HG03565 (cell line): Measurements from ENCODE around the gene RSU1.
"Not testable (repeated sequence)": the region's sequence is repeated elsewhere in the genome, so short reads cannot be mapped to it uniquely, and the experiment has no call there.

Experiments
- ATAC-seq: cut with Tn5 transposase; IDR thresholded peaks from one replicate; pipeline ENCODE4 v1.9.1; 2021; ENCODE audit warnings: mild to moderate bottlenecking, moderate library complexity; ENCODE audit not compliant: unreplicated experiment

RSU1 gene

DNA sequence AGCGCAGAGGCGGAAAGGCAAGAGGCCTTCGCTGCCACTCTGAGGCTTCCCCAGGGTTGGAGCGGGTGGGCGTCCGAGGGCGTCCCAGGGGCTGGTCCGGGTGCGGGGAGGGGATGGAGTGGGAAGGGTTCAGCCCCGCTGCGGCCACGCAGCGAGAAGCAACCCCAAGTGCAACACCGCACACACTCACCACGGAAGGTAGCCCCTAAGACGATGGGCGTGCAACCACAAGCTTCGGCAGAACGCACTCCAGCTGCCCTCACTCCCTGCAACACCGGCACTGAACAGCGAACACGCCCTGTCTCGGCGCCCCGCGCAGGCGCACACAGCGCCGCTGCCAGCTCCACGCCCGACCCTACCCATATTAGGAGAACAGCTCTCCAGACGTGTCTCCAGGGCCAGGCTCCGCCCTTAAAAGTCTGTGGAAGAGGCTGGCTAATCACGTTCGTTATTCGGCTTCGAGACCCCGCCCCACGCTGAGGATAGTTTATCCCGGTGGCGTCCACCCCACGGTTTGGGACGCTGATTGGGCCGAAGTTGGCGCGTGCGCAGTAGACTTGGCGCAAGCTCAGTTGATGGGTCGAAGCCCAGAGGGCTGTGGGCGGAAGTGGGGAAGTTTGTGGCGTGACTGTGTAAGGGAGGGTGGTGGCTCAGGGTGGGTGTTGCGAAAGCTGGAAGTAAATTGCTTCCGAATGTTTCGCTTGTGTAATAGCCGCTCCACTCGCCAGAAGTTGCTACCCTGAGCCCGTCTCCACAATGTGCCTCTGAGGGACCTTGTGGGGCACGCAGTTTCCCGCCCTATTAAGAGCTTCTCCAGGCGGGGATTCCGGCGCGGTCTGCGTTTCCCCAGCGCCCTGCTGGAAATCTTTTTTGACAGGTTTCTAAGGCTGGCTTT, at the start of gene RSU1:
TSS of gene RSU1 (minus strand) at position 300 of the 895 bp plus-strand sequence. CDS start 343 bp downstream, outside the sequence.
- peak; percentile 98 for ATAC-seq

DNA sequence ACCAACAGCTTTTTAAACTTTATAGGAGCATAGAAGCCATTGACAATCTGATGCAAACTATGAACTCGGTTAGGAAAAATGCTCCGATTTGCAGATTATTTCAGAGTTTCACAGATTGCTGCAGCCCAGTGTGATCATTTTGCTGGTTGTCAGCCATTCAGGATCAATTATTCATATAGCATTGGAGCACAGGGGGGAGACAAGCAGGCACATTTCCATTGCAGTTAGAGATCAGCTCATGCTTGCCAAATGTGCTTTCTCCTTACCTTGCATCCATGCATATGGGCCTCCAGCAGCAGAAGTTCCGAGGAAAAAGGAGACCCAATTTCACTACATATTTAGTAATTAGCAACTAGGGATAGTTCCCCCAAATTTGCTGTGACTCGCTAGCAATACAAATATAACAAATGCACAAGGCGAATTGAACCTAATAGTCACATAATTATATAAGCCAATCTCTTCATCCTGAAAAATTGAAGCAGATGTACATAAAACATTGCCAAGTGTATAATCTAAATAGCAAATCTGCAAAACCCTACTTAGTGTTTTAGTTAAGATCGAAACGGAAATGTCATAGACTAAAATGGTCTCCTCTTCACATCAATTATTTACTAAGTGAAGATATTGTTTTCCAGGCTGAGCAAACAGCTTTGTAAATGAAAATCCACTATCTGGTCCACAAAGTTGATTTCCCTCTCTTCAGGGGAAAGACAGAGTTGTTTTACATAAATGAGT, 49.5 kb upstream of the RSU1 start:
- no peak for ATAC-seq

DNA sequence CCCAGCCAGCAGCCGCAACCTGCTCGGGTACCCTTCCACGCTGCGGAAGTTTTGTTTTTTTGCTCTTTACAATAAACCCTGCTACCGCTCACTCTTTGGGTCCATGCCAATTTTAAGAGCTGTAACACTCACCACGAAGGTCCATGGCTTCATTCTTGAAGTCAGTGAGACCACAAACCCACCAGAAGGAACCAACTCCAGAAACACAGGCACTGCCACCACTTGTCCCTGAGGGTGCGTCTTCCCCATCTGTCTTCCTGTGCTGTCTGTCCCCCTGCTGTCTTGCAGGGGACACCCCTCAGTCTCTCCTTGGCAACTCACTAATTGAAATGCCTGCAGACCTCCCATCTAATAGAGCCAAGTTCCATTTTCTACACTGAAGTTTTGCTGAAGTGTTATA, 48.5 kb upstream of the RSU1 start:
- ATAC-seq, result no peak

DNA sequence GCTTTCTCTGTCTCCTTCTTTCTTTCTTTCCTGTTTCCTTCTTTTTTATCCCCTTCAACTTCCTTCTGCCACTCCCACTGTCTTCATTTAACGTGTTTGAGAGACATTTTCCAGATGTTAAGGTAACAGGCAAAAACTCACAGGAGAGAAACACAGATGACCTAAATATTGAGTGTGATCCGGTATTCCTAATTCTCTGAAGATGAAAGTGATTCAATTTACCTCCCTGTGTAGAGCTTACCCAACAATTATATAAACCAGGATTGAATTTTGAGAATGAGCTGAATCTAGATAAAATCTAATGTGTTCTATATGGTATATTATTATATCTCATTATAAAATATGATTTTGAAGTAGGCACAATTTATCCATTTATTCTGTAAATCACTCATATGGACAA, 46.5 kb upstream of the RSU1 start:
- no peak for ATAC-seq

DNA sequence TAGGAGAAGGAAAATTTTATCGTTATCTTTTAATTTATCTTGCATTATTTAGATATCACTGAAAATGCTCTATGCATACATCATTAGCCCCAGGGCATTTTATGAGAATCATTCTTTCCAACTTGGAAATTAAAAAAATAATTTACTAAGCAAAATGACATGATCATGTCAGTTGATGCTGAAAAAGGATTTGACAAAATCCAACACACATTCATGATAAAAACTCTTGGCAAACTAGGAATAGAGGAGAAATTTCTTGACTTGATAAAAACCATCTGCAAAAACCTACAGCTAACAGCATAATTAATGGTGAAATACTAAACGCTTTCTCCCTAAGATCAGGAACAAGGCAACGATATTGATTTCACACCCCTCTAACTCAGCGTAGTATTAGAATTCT, 40.2 kb upstream of the RSU1 start:
- no peak for ATAC-seq

DNA sequence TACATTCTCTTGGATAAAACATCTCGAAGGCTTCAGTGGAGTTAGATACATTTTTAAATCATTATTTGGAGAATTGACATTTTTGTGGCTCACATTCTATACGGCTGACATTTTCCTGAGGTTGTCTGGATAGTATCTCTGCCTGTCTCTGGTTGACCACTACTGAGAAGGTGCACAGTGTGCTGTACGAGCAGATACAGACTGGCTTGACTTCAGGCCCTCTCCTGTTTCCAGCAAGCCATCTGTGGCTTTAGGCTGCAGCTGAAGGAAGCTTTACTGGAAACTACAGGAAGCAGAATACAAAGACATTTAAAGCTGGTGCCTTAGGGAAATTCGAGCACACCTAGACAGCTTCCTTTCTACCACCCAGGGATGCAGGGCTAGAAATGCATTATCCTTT, 39.3 kb upstream of the RSU1 start:
- no peak for ATAC-seq

DNA sequence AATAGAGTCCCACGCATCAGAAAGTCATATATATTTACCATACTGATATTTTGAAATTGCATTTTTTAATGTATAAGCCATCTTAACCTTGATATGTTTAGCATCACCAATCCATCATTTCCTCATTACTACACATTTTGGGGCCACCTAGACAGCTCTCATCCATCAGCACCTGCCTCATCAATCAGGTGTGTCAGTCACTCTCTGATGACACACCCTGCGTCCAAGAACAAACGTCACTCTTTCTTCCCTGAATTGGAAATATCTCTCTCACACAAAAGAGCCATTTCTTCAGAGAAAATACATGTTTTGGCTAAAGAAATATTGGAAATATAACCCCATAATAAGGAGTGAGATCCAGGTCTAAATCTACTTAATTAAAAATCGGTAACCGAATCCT, 38.9 kb upstream of the RSU1 start:
- no peak for ATAC-seq

DNA sequence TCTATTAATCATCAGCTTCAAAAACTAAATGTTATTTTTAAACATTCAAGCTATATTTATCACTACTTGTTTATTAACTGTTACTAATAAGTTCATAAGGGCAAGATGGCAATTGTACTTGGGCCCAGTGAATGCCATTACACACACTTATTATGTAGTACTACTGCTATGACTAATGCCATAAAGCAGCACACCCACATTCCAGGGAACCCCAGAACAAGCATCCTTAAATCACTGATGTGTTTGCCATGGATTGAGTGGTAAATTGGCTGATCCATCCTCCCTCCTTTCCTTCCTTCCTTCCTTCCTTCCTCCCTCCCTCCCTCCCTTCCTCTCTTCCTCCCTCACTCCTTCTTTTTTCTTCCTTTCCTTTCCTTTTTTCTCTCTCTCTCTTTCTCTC, 37.4 kb upstream of the RSU1 start:
- ATAC-seq, result no peak

DNA sequence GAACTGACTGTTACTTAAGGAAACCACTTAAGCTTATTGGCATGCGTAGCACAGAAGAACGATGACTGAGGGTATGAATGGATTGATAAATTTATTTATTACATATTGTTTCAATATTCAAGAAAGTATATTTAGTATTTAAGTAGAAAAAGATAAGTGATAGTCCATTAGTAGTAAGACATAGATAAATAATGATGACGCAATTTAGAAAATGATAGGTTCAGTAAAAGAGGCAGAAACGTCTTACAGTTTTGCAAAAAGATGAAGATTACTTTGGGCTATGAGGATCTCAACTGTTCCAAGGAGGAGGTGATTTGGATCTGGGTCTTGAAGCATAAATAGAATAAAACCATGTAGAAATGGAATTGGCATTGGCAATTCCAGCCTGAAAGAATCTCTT, 36.6 kb upstream of the RSU1 start:
- no peak for ATAC-seq

DNA sequence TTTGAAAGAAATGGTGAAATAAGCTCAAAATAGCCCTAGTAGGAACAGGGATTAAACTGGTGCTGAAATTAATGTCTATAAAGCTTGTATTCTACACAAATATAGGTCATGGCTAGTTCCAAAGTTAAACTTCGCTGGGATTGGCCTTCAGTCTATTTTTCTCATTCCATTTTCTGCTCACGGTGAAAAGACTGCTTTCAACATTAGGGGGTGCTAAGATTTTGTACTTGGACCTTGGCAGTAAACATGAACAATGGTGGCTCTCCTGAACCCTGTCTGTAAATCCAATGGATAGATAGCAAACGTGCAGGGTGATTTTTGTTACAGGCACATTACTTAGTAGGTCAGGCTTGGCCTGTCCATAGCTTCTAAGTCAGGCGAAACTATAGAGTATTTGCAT, 36.0 kb upstream of the RSU1 start:
- ATAC-seq, result no peak

DNA sequence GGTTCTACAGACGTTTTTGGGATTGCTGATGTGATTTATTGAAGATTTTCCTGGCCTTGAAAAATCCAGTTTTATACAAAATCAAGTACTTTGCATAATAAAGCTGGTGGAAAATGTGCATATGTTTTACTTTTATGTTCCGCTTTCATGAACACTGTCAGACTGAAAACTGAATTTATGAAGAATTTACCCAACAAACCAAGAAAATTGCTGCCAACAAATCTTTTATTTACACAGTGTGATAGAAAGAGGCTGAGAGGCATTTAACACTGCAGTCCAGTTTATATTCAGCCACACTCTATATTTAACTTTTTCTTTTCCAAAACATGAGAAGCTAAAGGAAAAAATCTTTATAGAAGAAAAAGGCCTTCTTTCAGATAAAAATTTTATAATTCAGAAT, 35.4 kb upstream of the RSU1 start:
- ATAC-seq, result no peak

DNA sequence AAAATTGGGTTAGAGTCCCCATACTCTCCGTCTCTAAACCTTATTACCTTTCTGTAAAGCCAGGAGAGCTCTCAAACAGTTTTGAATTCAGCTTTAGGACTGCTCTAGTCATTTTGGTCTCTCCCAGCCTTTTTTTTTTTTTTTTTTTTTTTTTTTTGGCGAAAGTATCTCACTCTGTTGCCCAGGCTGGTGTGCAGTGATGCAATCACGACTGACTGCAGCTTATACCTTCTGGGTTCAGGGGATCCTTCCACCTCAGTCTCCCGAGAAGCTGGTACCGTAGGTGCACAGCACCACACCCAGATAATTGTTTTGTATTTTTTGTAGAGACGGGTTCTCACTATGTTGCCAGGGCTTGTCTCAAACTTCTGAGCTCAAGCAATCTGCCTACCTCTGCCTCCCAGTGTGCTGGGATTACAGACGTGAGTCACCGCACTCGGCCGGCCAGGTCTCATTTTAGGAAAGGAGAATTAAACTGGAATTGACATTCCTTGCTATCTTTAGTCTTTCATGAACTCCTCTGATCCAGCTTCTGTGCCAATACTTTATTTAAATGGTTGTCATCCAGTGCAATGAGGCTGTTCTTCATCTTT, 31.4 kb upstream of the RSU1 start:
- ATAC-seq, result no peak

DNA sequence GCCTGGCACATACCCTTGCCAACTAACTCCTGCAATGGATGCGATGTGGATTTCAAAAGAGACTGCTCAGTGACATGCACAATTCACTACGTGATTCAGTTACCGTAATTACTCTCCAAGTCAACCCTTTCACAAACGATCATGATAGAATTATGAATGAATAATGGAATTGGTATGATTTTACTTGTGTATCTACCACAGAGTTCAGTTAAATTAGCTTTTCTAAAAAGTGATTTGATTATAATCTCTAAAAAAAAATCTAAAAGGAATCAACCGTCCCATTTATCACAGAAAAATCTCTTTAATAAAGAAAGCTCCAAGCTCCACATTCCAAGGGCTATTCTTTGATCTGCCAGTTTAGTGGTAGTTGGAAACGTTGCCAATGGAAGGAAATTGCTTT, 30.4 kb upstream of the RSU1 start:
- no peak for ATAC-seq

DNA sequence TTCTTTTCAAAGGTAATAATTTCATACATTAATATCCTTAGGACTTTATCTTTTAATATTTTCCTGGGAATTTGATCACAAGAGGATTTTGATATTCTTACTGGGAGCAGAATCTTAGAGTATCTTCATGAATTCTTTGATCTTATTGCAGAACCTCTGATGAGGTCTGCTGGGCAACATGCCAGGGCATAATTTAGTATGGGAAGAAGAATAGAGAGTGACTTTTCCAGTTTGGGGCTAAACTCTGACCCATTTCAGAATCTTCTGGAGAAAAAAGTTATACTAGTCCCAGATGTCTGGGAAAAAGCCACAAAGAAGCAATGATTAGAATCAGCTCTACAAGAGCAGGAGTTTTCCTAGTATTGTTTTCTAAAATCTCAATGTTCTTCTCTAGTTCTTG, 28.0 kb upstream of the RSU1 start:
- ATAC-seq, result no peak

DNA sequence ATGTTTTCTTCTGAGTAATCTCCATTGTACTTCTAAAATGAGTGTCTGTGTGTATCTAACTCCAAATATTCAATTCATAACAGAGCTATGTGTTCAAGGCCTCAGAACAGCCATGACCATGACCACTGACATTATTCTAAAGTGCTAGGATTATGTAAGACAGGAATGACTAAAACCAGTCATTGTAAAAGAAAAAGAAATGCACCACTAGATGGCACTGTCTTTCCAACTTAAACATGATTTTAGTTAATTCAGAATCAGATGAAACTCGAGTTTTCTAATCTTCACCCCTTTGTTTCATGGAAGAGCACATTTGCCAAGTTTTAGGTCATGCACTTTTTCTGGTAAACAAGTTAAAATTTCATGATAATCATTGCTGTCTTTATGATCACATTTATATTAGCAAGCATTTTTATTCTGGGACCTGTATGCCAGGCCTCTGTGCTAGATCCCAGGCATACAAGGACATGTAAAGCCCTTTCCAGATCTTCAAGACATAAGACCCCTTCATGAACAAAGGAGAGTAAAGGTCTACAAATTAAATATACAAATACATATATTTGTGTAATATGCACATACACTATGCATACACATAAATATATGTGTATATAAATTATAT, 26.1 kb upstream of the RSU1 start:
- ATAC-seq, result peak; percentile 75

DNA sequence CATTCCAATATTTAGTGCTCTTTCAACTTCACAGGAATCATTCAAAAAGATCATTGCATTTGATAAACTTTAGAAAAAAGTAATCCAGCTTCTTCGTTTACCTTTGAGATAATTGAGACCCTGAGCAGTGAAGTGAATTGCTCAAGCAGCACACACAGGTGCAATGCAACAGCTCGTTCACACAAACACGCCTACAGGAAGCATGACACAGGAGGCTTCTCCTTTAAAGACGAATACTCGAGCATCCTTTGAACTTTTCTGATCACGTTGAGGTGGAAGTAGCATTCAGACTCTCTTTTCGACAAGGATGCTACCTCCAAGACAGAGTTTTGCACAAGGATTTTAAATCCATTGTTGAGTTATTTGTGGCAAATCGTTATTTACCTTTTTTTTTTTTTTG, 18.0 kb upstream of the RSU1 start:
- ATAC-seq, result no peak

DNA sequence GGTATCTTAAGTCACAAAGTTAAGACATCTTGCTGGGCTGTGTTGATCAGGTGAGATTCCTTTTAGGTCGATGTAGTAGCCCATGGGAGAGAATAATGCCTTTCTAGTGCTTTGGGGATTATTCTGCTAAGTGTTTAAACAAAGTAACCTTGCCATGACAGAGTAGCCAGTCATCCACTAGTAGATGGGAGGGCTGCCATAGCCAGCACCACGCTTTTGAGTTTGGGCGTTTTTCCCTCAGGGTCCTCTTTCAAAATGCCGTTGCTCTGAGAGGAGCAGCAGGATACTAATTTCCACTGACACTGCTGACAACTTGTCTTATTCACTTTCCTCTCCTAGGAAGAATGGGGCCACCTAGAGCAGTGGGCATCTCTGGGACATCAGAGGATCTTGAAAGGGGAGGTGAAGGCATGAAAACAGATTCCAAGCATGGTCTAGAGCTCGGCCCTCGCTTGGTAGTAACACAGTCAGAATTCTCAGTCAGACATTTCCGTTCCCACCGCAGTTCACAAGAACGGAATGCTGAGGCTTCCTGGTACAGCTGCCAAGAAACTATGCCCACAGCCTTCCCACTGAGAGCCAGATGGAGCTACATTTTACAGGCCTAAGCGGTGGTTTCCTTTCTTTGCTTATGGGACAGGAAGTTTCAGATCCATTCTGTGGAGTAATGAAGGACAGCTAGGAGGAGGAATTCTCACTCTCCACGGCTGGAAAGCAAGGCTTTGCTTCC, 15.3 kb upstream of the RSU1 start:
- no peak for ATAC-seq

DNA sequence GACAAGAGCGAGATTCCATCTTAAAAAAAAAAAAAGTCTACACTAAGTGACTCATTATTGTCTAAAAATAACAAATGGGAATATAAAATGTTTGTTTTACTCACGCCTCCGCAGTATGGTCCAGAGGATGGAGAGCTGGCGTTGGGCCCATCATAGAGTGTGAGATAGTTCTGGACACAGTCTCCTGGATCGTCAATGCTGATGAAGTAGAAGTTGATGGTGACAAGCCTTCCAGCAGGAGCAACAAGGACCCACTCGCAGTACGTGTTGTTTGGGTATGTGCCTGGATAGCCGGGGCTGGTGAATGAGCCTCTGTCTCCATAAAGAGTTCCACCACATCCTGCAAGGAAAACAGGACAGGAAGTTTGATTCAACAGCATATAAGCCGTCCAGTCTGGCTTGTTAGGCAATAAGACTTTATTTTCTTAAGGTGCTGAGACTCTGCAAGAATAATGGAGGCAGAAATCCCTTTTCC, 11.5 kb upstream of the RSU1 start:
- no peak for ATAC-seq

DNA sequence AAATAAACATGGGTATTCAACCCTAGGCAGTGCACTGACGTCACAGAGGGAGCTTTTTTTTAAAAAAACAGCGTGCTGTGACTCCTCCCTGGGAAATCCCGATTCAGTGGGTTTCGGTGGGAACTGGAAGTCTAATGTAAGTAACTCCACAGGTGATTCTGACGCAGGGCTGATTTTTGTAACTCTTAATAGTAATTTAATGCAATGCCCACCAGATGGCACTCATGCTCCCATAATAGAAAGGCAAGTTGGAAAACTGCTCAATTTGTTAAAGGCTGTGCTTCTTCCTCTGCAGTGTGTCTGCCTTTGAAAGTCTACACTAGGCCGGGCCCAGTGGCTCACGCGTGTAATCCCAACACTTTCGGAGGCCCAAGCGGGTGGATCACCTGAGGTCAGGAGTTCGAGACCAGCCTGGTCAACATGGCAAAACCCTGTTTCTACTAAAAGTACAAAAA, 10.9 kb upstream of the RSU1 start:
- peak; percentile 80 for ATAC-seq

DNA sequence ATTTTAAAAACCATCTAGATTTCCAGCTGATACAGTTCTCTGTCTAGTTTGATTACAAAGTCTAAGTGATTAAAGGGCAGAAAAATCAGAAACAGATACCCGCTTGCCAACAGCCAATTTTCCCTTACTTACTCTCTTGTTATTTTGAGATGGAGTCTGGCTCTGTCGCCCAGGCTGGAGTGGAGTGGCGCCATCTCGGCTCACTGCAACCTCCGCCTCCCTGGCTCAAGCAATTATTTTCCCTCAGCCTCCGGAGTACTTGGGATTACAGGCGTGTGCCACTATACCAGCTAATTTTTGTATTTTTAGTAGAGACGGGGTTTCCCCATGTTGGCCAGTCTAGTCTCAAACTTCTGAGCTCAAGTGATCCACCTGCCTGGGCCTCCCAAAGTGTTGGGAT, 10.2 kb upstream of the RSU1 start:
- ATAC-seq, result not testable (repeated sequence)
